ENCODE results near the gene GNPAT.

DNA sequence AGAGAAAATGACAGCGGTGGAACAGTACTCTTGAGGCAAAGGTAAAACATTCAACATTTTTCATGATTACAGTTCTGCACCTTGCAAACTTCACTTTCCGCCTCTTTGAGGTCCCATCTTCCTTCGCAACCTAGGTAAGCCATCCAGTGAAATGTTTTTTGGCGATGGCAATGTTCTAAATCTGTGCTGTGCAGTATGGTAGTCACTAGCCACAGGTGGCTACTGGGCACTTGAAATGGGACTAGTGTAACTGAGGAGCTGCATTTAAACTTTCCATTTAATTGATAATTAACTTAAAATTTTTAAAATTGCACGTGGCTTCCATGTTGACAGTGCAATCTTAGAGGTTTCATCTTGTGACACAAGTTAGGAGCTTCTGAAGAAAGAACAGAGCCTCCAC, 83.6 kb downstream of the GNPAT start:
- TF ChIP-seq EZH2 (IDR thresholded peaks at IDR 0.05; ENCODE audit: insufficient read depth, poor library complexity, severe bottlenecking) (no peak), EZH2phosphoT487 (IDR thresholded peaks at IDR 0.05; ENCODE audit: insufficient read depth, low read depth) (no peak)
